Transverse colon (tissue), 3 donors: Measurements from ENCODE around the gene SMAD6.

Experiments
- POLR2A ChIP-seq: fragments of 450-650 bp; IDR thresholded peaks from one replicate; pipeline ENCODE4 v1.6.1; 2016; ENCODE audit warnings: antibody characterized with exemption, mild to moderate bottlenecking, moderate library complexity
- TF ChIP-seq, protein P1 (sequence below), 5 experiments: fragments of 200-600 bp in 3 of 5; fragments of 450-650 bp in 2 of 5; sonication (generic) in 3 of 5; IDR thresholded peaks; 1 replicate in 2 of 5; 2 replicates in 3 of 5; pipeline ENCODE4 v1.5.1; 2016 to 2017; ENCODE audit warnings: antibody characterized with exemption in 5 of 5, inconsistent platforms in 3 of 5, mild to moderate bottlenecking in 2 of 5, moderate library complexity in 1 of 5

DNA sequence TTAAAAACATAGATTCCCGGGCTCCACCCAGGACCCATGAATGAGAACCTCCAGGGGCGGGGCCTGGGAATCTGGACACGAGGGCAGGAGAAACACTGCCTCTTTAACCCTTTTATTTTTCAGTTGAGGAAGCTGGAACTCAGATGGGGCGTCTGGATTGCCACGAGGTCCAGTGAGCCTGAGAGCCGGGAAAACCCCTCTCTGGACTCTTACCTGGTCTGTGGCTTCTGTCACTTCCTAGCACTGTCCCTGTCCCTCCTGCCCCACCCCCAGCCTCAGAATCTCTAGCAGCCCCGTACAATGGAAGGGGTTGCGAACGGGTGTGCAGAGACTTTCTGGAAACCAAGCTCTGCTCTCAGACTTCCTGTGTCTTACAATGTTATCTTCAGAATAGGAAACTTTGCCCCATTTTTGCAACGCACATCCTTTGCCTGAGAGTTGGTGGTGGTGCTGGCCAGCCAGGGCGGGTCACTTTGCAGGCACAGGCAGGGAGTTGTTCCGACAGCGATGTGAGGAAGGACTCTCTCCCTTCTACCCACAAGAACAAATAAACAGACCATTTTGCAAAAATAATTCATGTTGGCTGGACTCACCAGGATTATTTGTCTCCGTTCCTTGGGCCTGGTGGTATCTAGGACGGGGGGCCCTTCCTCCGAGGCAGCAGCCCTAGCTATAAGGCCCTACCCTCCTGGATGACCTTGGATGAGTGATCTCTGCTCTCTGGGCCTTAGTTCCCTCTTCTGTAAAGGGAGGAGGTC is 59.1 kb downstream of the SMAD6 start:
- TF ChIP-seq, protein P1, sequence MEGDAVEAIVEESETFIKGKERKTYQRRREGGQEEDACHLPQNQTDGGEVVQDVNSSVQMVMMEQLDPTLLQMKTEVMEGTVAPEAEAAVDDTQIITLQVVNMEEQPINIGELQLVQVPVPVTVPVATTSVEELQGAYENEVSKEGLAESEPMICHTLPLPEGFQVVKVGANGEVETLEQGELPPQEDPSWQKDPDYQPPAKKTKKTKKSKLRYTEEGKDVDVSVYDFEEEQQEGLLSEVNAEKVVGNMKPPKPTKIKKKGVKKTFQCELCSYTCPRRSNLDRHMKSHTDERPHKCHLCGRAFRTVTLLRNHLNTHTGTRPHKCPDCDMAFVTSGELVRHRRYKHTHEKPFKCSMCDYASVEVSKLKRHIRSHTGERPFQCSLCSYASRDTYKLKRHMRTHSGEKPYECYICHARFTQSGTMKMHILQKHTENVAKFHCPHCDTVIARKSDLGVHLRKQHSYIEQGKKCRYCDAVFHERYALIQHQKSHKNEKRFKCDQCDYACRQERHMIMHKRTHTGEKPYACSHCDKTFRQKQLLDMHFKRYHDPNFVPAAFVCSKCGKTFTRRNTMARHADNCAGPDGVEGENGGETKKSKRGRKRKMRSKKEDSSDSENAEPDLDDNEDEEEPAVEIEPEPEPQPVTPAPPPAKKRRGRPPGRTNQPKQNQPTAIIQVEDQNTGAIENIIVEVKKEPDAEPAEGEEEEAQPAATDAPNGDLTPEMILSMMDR (IDR thresholded peaks at IDR 0.05) = no peak
- TF ChIP-seq POLR2A = no peak
